HG03439 (cell line): ENCODE data around the gene BTG2.

Source experiments
- ATAC-seq: cut with Tn5 transposase; IDR thresholded peaks from one replicate; pipeline ENCODE4 v1.9.1; 2021; ENCODE audit warnings: mild to moderate bottlenecking, moderate library complexity; ENCODE audit not compliant: unreplicated experiment

Gene BTG2

DNA sequence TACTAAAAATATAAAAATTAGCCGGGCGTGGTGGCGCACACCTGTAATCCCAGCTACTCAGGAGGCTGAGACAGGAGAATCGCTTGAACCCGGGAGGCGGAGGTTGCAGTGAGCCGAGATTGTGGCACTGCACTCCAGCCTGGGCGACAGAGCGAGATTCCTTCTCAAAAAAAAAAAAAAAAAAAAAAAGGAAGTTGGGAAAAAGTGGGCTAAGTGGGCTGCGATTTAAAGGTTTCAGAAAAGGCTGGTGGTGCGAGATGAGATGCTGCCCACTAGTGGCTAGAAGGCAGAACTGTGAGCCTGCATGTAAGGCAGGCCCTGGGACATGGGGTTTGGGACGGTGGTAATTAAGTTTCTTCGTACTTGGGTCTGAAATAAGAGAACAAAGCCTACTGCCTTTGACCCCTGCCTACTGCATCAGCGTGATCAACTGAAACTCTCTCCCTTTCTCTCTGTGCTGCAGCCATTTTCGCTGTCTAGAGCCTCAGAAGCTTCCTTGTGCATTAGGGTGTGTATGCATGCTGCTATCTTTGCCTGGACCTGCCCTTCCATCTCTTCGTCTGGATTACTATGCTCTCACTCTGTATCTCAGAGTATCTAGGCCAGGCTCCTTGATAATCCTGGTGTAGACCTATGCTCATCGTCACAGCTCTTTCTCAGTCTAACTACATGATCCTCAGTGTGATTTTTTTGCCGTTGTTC is 33.2 kb downstream of the BTG2 start:
- ATAC-seq: no peak

GRCh38 chr1:203340112-203340790 is 34.9 kb downstream of the BTG2 start:
- no peak for ATAC-seq

DNA sequence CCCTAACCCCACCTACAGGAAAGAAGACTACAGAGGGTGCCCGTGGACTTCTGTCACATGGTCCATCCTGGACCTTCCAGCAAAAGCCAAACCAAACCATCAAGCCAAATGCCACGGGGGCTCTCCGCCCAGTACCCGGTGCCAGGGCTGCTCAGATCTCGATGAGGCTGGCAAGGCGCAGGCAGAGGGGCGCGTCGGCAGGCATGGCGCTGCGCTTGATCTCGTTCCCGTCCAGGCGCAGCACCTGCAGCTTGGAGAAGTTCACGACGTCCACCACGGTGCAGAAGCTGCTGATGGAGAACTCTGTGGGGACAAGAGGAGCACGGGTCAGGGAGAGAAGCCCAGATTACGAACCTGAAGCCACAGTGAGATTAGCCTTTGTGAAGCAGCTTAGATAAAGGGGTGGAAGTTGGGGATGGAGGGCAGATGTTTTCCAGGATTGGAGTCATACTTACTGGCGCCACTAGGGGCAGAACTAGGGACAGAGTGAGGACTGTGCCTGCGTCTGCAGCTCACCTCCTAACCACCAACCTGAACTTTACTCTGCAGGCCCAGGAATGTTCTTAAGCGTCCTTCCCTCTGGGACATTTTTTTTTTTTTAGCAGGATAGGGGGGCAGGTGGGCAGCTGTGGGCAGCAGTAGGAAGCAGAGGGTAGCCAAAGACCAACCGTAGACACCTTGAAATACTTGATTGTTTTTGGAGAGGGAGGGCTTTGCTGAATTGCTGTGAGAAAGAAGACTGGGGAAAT is 37.0 kb downstream of the BTG2 start:
- ATAC-seq: no peak

GRCh38 chr1:203343956-203344754 is 38.8 kb downstream of the BTG2 start:
- ATAC-seq: no peak

DNA sequence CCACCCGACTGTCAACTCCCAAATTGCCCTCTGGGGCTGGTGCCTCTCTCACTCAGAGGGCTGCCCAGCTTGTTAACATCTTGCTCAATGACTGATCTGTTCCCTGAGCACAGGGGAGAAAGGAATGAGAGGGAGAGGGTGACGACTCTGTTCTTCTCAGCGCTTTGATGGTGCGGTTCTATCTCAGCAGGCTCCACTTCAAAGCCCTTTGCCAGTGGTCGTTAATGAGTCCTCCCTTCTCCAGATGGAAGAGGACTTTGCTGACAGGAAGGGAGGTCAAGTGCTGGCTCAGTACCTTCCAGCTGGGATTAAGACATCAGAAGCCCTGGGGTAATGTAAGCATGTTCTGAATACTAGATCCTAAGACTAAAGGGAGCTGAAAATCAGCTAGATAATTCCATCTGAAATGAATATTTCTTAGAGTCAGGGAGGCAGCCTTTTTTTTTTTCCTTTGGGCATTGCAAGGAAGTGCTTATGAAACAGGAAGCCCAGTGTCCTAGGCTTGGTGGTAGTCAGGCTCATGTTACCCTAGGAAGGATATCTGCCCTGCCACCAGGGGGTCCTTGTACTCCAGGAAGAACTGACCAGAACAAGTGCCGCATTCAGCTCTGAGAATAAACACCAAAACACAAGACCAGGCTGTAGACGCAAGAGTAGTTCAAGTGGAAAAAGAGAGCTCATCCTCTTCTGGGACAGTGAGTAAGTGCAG is 40.9 kb downstream of the BTG2 start:
- ATAC-seq: no peak

DNA sequence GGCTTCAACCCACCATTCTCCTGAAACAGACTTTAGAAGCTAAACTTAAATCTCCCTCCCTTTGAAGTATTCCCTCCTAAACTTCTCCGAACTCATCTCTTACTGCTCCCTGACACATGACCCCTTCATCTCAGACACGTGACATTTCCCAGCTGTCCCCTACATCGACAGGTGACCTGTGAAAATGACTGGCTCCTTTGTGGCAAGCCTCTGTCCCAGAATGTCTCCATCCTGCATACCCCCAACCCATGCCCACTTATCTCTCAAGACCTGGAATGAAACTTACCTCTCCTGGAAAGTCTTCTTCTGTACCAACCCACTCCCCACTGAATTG is 41.4 kb downstream of the BTG2 start:
- no peak for ATAC-seq

DNA sequence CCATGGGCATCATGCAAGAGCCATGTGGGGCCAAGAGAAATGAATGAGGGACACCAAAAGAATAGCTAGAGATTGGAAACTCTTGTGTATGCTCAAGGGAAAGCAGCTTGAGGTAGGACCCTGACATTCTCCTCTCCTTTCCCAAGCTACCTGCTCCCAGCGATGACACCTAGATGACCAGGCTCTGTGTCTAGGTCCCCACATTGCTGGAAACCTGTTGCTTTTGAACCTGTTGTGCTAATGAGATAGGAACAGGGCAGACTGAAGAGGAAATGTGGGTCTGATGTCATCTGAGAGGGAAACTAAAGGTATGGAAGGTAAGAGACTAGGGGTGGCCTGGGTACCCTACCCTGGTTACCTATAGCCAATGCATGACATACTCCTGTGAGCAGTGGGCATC is 43.8 kb downstream of the BTG2 start:
- no peak for ATAC-seq

- ATAC-seq: no peak
Measured at GRCh38 chr1:203349773-203350524, 44.6 kb downstream of the BTG2 start.

GRCh38 chr1:203351037-203351625 is 45.8 kb downstream of the BTG2 start, which contains the start of gene FMOD:
FMOD (minus strand) TSS chr1:203351122; CDS start chr1:203348270, 2,852 bp downstream.
- ATAC-seq: no peak

GRCh38 chr1:203353486-203353885 is 48.2 kb downstream of the BTG2 start:
- no peak for ATAC-seq

DNA sequence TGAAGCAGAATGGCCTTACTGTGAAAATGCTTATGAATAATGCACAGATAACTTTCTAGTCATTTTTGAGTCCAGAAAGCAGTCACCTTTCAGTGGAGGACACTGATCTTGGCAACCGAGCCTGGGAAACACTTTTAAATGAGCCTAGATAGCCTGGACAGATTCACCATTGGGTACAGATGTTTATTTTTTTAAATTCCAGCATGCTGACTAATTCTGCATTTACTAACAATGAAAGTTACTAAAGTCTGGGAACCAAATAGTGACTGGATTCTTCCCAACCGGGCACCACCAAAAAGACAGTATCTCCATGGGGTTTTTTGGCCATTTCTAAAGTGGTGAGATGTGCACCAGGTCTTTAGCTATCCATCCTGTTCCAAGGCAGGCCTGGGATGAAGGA is 48.9 kb downstream of the BTG2 start:
- ATAC-seq: no peak

GRCh38 chr1:203359010-203359571 is 53.8 kb downstream of the BTG2 start:
- no peak for ATAC-seq
